ENCODE results near the gene TMEM80. TPM values are rescaled to one million over a fixed set of nuclear protein-coding genes. Genes with fewer than 3 reads are reported as not detected.
"Not testable (repeated sequence)": the region's sequence is repeated elsewhere in the genome, so short reads cannot be mapped to it uniquely, and the experiment has no call there.

The TMEM80 gene
- total RNA-seq, 4 donors from 2014 or later, result 35.6 to 65.8 (median 48.6) TPM

DNA sequence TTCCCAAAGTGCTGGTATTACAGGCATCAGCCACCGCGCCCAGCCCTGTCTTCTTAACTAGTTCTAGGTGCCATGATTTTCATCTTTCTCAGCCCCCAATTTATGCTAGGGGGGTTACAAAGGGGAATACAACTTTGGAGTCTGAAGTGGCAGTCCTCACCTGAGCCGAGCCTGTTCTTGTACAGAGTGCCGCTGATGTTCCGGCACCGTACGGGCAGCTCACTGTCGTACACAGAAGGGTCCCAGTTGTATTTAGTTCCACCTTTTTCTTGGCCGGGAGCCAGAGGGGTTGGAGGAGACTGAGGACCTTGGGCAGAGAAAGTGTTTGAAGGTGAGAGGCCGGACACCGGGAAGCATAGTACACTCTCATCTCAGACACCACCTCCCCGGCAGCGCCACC lies 7.9 kb upstream of the TMEM80 start:
- WGBS, 2 donors (ENCODE audit: low coverage in 1 of 2), result 86 to 100% methylated on average over 2 to 6 of the region's 13 CpGs
- H3K27ac ChIP-seq, result no peak overlapping the region
- no peak for ATAC-seq
- peaks cover 0 to 84% of the 10 kb centered on the region in 2 donors for H3K36me3 ChIP-seq
- no peaks in the 10 kb centered on the region for H3K9me3 ChIP-seq
- no peak overlapping the region for H3K4me3 ChIP-seq
- peaks cover 0 to 2% (median 0%) of the 10 kb centered on the region in 3 donors for H3K4me1 ChIP-seq
- TF ChIP-seq, protein P1, sequence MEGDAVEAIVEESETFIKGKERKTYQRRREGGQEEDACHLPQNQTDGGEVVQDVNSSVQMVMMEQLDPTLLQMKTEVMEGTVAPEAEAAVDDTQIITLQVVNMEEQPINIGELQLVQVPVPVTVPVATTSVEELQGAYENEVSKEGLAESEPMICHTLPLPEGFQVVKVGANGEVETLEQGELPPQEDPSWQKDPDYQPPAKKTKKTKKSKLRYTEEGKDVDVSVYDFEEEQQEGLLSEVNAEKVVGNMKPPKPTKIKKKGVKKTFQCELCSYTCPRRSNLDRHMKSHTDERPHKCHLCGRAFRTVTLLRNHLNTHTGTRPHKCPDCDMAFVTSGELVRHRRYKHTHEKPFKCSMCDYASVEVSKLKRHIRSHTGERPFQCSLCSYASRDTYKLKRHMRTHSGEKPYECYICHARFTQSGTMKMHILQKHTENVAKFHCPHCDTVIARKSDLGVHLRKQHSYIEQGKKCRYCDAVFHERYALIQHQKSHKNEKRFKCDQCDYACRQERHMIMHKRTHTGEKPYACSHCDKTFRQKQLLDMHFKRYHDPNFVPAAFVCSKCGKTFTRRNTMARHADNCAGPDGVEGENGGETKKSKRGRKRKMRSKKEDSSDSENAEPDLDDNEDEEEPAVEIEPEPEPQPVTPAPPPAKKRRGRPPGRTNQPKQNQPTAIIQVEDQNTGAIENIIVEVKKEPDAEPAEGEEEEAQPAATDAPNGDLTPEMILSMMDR (IDR thresholded peaks at IDR 0.05), result no peak
- TF ChIP-seq POLR2A (IDR thresholded peaks at IDR 0.05), result no peak
- no peak for TF ChIP-seq EP300 (IDR thresholded peaks at IDR 0.05)
- TF ChIP-seq POLR2AphosphoS5 (IDR thresholded peaks at IDR 0.05), result no peak
- H3K27me3 ChIP-seq, result no peaks in the 10 kb centered on the region

- peaks cover 0 to 75% of the 10 kb centered on the region in 2 donors for H3K36me3 ChIP-seq
- WGBS, 2 donors (ENCODE audit: low coverage in 1 of 2), result 77 to 90% methylated on average over 2 to 3 of the region's 9 CpGs
- no peaks in the 10 kb centered on the region for H3K27me3 ChIP-seq
- no peak overlapping the region for H3K27ac ChIP-seq
- no peaks in the 10 kb centered on the region for H3K9me3 ChIP-seq
- peaks cover 0 to 11% (median 5%) of the 10 kb centered on the region in 3 donors for H3K4me1 ChIP-seq
- no peak overlapping the region for H3K4me3 ChIP-seq
- ATAC-seq, result no peak
- TF ChIP-seq, protein P1 (IDR thresholded peaks at IDR 0.05), result no peak
- no peak for TF ChIP-seq POLR2A (IDR thresholded peaks at IDR 0.05)
- no peak for TF ChIP-seq POLR2AphosphoS5 (IDR thresholded peaks at IDR 0.05)
- TF ChIP-seq EP300 (IDR thresholded peaks at IDR 0.05), result no peak
These were observed 6.9 kb upstream of the TMEM80 start for GRCh38 chr11:688681-689080.

DNA sequence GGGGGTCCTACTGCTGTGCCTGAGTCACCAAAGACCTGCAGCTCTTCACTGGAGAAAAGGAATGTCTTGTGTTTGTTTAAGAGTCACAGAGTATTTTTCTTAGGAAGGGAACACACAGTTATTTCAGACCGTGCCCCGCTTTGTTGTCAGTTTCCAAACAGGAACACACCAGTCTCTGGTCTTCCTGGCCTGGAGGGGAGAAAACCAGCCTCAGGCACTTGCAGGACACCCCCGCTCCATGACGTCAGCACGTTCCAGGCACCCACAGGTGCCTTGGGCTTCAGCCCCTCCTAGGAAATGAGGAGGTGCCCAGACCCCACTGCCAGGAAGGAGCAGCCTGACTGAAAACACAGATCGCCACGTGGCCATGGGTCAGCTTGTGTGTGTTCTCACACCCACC lies 6.0 kb upstream of the TMEM80 start:
- no peak overlapping the region for H3K27ac ChIP-seq
- H3K36me3 ChIP-seq, result peaks cover 0 to 66% of the 10 kb centered on the region in 2 donors
- TF ChIP-seq, protein P1 (IDR thresholded peaks at IDR 0.05), result no peak
- TF ChIP-seq POLR2AphosphoS5 (IDR thresholded peaks at IDR 0.05), result no peak
- no peak for TF ChIP-seq EP300 (IDR thresholded peaks at IDR 0.05)
- TF ChIP-seq POLR2A (IDR thresholded peaks at IDR 0.05), result no peak
- 75% methylated on average over 2 of the region's 7 CpGs; no CpG with 5 or more reads in 1 of the 2 donors for WGBS, 2 donors (ENCODE audit: low coverage in 1 of 2)
- no peaks in the 10 kb centered on the region for H3K9me3 ChIP-seq
- no peak for ATAC-seq
- no peaks in the 10 kb centered on the region for H3K27me3 ChIP-seq
- peaks cover 0 to 21% (median 13%) of the 10 kb centered on the region in 3 donors for H3K4me1 ChIP-seq
- H3K4me3 ChIP-seq, result no peak overlapping the region

- Histone ChIP-seq H3K4me1 (peaks cover 0 to 22% (median 13%) of the 10 kb centered on the region in 3 donors), H3K36me3 (peaks cover 0 to 59% of the 10 kb centered on the region in 2 donors)
- H3K27me3 ChIP-seq, ATAC-seq, H3K4me3 ChIP-seq, H3K9me3 ChIP-seq, H3K27ac ChIP-seq: not testable (repeated sequence)
- 94 to 100% methylated on average over 1 to 3 of the region's 3 CpGs for WGBS, 2 donors (ENCODE audit: low coverage in 1 of 2)
These were observed 5.4 kb upstream of the TMEM80 start for GRCh38 chr11:690244-690643.

GRCh38 chr11:690738-691633 lies 4.6 kb upstream of the TMEM80 start:
- WGBS, 2 donors (ENCODE audit: low coverage in 1 of 2), result 71 to 83% methylated on average over 4 to 7 of the region's 27 CpGs
- no peak overlapping the region for H3K4me3 ChIP-seq
- no peaks in the 10 kb centered on the region for H3K27me3 ChIP-seq
- no peak for ATAC-seq
- H3K27ac ChIP-seq, result no peak overlapping the region
- TF ChIP-seq POLR2AphosphoS5 (IDR thresholded peaks at IDR 0.05) (no peak), POLR2A (IDR thresholded peaks at IDR 0.05) (no peak), EP300 (IDR thresholded peaks at IDR 0.05) (no peak)
- TF ChIP-seq, protein P1 (IDR thresholded peaks at IDR 0.05), result no peak
- no peaks in the 10 kb centered on the region for H3K9me3 ChIP-seq
- peaks cover 0 to 52% of the 10 kb centered on the region in 2 donors for H3K36me3 ChIP-seq
- peaks cover 0 to 22% (median 13%) of the 10 kb centered on the region in 3 donors for H3K4me1 ChIP-seq
